ENCODE results near the gene NDUFS5.
"Not testable (repeated sequence)": the region's sequence is repeated elsewhere in the genome, so short reads cannot be mapped to it uniquely, and the experiment has no call there.

Gene NDUFS5

GRCh38 chr1:39063775-39064174 lies 37.6 kb downstream of the NDUFS5 start:
- DNase-seq (ENCODE audit: low read depth), result no peak

DNA sequence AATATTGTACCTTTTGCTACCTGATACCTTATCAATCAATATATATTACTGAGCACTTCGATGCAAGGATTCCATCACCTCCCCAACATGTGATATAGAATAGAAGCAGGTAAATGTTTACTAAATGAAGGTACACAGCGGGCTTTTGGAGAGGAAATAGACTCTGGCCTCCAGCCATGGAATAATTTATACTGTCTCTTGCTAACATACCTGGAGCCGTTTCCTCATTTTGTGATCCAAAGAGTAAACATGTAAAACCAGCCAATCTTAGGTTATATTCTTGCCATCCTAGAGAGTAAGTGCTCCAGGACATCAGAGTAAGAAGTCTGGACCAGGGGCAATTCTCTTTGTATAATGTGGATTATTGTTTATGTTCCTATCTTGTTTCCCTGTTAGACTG lies 39.4 kb downstream of the NDUFS5 start:
- no peak for DNase-seq (ENCODE audit: low read depth)

DNA sequence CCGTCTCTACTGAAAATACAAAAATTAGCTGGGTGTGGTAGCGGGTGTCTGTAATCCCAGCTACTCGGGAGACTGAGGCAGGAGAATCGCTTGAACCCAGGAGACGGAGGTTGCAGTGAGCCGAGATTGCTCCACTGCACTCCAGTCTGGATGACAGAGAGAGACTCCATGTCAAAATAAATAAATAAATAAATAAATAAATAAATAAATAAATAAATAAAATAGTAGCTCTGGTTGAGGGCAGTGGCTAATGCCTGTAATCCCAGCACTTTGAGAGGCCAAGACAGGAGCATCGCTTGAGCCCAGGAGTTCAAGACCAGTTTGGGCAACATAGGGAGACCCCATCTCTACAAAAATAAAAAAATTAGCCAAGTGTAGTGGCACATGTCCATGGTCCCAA lies 42.1 kb downstream of the NDUFS5 start:
- not testable (repeated sequence) for DNase-seq (ENCODE audit: low read depth)

DNA sequence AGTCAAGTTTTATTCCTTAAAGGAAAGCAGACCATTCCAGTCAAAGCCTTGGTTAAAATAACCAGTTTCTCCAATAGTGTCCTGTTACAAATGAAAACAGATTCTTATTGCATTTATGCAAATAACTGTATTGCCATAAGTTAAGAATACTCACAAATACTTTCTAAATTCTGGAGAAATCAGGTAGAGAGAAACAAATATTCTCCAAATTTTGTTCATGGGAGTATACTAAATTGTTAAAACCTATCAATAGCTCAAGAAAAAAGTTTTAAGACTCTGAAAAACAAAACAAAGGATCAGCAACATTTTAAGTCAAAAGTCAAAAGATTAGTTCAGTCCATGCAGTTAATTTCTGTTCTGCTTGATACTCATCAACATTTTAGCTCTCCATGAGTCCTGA lies 45.4 kb downstream of the NDUFS5 start:
- not testable (repeated sequence) for DNase-seq (ENCODE audit: low read depth)

- DNase-seq (ENCODE audit: low read depth), result no peak
Measured at GRCh38 chr1:39076127-39076798, 50.1 kb downstream of the NDUFS5 start.

GRCh38 chr1:39076799-39077148 lies 50.6 kb downstream of the NDUFS5 start:
- DNase-seq (ENCODE audit: low read depth), result no peak

- no peak for DNase-seq (ENCODE audit: low read depth)
Measured at GRCh38 chr1:39080269-39080826, 54.2 kb downstream of the NDUFS5 start.

- no peak for DNase-seq (ENCODE audit: low read depth)
Measured at GRCh38 chr1:39080831-39081270, 54.7 kb downstream of the NDUFS5 start.

DNA sequence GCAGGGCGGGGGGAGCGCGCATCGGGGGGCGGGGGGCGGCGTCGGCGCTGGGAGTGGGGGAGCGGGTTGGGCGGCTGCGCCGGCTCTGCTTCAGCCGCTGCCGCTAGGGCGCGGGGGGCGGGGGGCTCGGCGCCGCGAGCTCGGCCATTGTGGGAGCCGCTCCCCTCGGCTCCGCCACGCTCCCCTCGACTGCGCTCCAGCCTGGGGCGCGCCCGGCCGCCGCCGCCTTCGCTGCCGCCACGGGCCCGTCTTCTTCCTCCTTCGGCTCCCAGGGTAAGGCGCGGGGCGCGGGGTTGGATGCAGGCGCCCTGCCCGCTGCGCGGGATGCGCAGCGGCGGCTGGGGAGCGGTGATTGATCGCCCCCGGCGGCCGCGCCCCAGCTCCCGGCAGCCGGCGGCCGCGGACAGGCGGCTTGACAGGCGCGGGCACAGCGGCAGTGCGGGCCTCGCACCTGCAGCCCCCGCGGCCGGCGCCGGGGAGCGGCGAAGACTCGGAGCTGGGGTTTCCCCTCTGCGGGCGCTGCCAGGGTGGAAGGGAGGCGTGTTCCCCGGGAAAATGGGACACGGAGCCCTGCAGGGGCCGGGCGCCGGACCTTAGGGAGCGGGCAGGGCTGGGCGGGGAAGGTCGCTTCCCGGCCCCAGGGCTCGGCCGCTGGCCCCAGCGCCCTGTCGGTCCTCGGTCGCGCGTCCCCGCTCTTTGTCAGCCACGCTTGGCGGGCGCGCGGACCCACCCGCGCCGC lies 55.3 kb downstream of the NDUFS5 start:
- DNase-seq (ENCODE audit: low read depth), result no peak

GRCh38 chr1:39082010-39082799 lies 56.1 kb downstream of the NDUFS5 start:
- DNase-seq (ENCODE audit: low read depth), result no peak

- no peak for DNase-seq (ENCODE audit: low read depth)
Measured at GRCh38 chr1:39082811-39083576, 56.8 kb downstream of the NDUFS5 start.

DNA sequence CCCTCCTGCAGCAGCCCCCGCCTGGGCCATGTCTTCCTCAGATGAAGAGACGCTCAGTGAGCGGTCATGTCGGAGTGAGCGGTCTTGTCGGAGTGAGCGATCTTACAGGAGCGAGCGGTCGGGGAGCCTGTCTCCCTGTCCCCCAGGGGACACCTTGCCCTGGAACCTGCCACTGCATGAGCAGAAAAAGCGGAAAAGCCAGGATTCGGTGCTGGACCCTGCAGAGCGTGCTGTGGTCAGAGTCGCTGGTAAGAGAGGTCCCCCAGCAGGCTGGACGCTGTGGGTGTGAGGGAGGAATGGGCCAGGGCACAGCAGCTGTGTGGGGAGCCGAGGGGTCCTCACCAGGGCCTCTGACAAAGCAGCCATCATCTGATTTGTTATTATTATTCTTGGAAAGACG lies 58.0 kb downstream of the NDUFS5 start:
- no peak for DNase-seq (ENCODE audit: low read depth)

Data from stimulated activated CD8-positive, alpha-beta memory T cell treated with anti-CD3 and anti-CD28 coated beads, Interleukin-15, amount 100 ng/mL, for 1 hour (primary cell).